NOMO-1 treated with dmso at 0.1 percent for 144 hours (cell line): ENCODE results near the gene SIT1.

ENCODE experiments used
- DNase-seq: peaks from one replicate; lab custom pipeline; 2025; ENCODE audit not compliant: unreplicated experiment; lab: John Stamatoyannopoulos, UW

Gene SIT1

DNA sequence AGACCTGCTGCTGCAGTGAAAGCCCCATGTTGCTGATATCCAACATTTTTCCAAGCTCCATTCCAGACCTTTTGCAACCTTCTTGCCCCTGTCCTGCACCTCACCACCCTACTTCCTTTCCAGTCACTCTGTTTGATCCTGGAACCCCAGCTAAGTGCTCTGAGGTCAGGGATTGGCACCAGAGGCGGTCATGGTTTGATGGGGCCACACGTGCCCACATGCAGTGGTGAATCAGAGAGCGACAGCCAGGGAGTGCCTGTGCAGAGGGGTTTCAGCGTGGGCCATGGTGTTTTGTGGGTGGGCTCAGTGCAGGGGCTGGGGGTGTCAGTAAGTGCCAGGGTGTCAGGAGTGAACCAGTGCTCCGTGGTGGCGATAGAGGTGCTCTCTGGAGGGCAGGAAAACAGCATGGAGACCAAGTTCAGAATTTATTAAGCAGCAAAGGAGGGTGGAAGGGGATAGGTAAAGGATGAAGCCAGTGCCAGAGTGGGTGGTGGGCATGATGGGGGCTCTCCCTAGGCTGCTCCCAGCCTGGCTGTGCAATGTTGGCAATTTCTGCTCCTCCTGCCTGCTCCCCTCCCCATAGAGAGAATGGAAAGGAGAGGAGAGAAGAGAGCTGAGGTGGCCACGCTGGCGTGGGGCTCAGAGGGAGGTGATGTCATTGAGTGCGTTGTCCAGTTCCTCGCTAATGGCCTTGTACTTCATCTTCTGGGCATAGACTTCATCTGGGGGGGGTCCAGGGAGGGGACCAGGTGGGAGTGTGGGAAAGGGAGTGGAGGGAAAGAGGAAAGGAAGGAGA, 32.0 kb upstream of the SIT1 start:
- no peak for DNase-seq

GRCh38 chr9:35682051-35682450, 31.3 kb upstream of the SIT1 start:
- DNase-seq = no peak

DNA sequence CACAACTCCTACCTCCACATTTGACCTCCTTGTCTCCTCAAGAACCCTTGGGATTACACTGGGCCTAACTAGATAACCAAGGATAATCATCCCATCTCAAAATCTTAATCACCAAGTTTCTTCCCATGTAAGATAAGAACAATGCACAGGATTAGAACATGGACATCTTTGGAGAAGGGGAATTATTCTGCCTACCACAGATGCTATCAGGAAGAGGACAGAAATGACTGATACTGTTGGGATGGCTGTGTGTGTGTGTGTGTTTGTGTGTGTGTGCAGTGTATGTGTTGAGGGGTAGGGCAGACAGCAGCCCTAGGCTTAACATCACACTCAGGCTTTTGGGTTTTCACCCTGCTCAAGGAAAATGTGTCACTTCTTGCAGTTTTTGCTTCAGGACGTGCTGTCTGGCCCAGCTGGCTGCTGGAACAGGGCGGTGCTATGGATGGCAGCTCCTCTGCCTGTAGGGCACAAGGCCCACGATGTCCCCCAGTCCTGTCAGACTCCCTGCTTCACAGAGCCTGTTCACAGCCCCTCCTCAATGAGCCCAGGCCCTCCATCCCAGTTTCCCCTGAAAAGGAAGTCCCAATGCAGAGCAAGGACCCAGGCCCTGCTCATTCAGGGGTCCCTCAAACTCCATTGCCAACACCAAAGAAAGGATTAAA, 30.7 kb upstream of the SIT1 start:
- DNase-seq = no peak

DNA sequence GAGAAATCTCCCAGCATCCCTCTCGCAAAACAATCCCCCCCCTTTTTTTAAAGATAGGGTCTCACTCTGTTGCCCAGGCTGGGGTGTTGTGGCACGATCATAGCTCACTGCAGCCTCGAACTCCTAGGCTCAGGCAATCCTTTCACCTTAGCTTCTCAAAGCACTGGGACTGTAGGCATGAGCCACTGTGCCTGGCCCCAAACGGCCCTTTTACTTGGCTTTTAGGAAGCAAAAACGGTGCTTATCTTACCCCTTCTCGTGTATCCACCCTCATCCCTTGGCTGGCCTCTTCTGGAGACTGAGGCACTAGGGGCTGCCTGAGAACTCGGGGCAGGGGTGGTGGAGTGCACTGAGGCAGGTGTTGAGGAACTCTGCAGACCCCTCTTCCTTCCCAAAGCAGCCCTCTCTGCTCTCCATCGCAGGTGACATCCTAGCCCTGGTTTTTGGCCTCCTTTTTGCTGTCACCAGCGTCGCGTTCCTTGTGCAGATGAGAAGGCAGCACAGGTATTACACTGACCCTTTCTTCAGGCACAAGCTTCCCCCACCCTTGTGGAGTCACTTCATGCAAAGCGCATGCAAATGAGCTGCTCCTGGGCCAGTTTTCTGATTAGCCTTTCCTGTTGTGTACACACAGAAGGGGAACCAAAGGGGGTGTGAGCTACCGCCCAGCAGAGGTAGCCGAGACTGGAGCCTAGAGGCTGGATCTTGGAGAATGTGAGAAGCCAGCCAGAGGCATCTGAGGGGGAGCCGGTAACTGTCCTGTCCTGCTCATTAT, 29.8 kb upstream of the SIT1 start:
- no peak for DNase-seq

DNA sequence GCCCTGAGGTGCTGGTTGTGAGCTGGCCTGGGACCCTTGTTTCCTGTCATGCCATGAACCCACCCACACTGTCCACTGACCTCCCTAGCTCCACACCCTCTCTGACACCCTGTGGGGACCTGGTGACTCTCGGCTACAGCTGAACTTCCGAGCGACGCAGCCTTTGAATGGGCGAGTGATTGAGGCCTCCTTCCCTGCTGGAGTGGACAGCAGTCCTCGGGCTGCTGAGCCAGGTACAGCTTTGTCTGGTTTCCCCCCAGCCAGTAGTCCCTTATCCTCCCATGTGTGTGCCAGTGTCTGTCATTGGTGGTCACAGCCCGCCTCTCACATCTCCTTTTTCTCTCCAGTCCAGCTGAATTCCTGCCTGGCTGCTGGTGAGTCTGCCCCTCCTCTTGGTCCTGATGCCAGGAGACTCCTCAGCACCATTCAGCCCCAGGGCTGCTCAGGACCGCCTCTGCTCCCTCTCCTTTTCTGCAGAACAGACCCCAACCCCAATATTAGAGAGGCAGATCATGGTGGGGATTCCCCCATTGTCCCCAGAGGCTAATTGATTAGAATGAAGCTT, 29.1 kb upstream of the SIT1 start:
- no peak for DNase-seq

GRCh38 chr9:35679091-35679490, 28.4 kb upstream of the SIT1 start:
- DNase-seq = no peak

DNA sequence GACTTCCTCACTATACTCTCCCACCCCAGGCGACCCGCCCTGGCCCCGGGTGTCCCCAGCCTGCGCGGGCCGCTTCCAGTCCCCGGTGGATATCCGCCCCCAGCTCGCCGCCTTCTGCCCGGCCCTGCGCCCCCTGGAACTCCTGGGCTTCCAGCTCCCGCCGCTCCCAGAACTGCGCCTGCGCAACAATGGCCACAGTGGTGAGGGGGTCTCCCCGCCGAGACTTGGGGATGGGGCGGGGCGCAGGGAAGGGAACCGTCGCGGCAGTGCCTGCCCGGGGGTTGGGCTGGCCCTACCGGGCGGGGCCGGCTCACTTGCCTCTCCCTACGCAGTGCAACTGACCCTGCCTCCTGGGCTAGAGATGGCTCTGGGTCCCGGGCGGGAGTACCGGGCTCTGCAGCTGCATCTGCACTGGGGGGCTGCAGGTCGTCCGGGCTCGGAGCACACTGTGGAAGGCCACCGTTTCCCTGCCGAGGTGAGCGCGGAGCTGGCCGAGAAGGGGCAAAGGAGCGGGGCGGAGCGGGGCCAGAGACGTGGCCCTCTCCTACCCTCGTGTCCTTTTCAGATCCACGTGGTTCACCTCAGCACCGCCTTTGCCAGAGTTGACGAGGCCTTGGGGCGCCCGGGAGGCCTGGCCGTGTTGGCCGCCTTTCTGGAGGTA, 25.1 kb upstream of the SIT1 start:
- no peak for DNase-seq

GRCh38 chr9:35675204-35675603, 24.5 kb upstream of the SIT1 start:
- DNase-seq = no peak

- no peak for DNase-seq
These were observed 23.3 kb upstream of the SIT1 start for GRCh38 chr9:35674025-35674361.

GRCh38 chr9:35673132-35674024, 22.6 kb upstream of the SIT1 start, which contains the start of gene CA9:
Gene CA9, plus strand, starts transcription at chr9:35673928. Its CDS starts 32 bp downstream, at chr9:35673960.
- no peak for DNase-seq

- DNase-seq = no peak
These were observed 18.8 kb upstream of the SIT1 start for GRCh38 chr9:35669331-35670145.

- DNase-seq = no peak
These were observed 17.2 kb upstream of the SIT1 start for GRCh38 chr9:35667939-35668338.

DNA sequence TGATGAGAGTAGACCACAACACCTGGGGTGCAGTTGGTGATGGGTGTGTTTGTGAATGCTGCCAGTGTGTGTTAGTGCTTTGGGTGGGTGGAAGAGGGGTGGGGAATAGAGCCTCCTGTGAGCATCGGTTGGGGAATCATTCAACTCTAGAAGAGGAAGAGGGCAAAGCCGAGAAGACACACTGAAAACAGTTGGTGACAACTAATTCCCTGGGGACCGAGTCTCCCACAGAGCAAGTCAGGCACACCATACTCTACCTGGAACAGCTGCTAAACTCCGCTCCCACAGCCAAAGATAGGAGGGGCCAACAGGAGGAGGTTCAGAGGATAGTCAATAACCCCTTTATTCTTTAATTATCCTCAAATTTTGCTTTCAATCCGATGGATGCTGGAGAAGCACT, 15.8 kb upstream of the SIT1 start:
- no peak for DNase-seq

- no peak for DNase-seq
These were observed 15.3 kb upstream of the SIT1 start for GRCh38 chr9:35666045-35666444.

GRCh38 chr9:35665471-35665818, 14.7 kb upstream of the SIT1 start:
- DNase-seq = no peak

DNA sequence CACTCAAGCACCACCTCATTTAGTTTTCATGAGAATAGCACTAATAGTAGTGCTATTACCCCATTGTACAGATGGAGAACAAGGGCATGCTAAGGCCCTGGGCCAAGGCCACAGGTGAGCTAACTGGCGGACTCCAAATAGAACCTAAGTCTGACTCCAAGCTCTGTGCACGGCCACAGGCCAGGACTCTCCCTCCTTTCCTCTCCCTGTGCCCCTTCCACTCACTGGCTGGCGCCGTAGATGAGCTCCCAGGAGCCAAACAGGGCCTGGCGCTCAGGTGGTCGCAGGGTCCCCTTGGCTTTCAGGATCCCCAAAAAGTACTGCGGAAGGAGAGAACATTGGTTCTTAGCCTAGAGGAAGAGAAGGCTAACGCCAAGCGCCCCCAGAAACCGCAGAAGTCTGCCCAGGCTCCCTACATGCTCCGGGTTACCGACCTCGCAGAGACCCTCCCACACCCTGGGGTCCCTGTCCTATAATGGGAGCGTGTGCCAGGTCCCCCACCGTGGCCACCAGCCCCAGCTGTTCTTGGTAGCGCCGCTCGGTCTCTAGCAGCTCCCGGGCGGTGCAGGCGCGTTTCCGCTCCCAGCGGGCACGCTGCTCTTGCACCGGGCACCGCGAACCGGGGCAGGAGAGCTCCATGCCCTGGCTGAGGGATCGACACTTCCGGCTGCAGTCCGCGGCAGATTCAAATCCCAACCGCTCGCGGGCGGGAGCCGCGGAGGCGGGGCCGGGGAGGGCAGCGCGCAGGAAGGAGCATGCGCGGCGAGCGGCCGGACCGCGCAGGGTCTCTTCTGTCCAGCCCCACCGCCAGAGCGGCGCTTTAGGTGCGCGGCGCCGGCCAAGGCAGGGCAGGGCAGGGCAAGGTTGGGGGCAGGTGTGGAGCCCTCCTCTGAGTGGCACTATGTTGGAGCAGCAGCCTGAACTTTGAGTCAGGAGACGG, 14.1 kb upstream of the SIT1 start, which contains the start of gene ARHGEF39:
Gene ARHGEF39, minus strand, starts transcription at position 665 of the 940 bp plus-strand sequence. Its CDS starts 26 bp downstream, at position 639.
- DNase-seq = peak; percentile 82

GRCh38 chr9:35662437-35662836, 11.7 kb upstream of the SIT1 start:
- no peak for DNase-seq

GRCh38 chr9:35661756-35662350, 11.1 kb upstream of the SIT1 start:
- DNase-seq = no peak
